Sigmoid colon (tissue), 4 donors: ENCODE measurements around the gene CFAP57.

Experiments
- CTCF ChIP-seq, 4 experiments: fragments of 450-650 bp in 3 of 4; fragments of 200-600 bp in 1 of 4; IDR thresholded peaks; one replicate each; pipeline ENCODE4 v1.5.1; 2016 to 2019; ENCODE audit warnings: antibody characterized with exemption in 4 of 4, mild to moderate bottlenecking in 3 of 4, moderate library complexity in 2 of 4
- POLR2A ChIP-seq, 2 donors: fragments of 450-650 bp; IDR thresholded peaks; one replicate each; pipeline ENCODE4 v1.6.1; 2016; ENCODE audit warnings: antibody characterized with exemption in 2 of 2, mild to moderate bottlenecking in 2 of 2, moderate library complexity in 2 of 2
- POLR2AphosphoS5 ChIP-seq, 4 donors: sonication (generic); formaldehyde crosslinking; IDR thresholded peaks; one replicate each; pipeline ENCODE4 v1.6.1; 2017; ENCODE audit warnings: antibody characterized with exemption in 4 of 4

DNA sequence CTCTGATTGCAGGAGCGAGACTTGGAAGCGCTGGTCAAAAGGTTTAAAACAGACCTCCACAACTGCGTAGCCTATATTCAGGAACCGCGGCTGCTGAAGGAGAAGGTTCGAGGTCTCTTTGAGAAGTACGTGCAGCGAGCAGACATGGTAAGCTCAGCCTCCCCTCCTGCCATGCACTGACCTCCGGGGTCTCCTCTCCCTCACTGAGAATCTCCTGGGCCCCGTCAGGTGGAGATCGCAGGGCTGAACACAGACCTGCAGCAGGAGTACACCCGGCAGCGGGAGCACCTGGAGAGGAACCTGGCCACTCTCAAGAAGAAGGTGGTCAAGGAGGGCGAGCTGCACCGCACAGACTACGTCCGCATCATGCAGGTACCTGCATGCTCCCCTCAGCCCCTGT lies 62.1 kb downstream of the CFAP57 start:
- TF ChIP-seq CTCF (IDR thresholded peaks at IDR 0.05) (no peak), POLR2AphosphoS5 (IDR thresholded peaks at IDR 0.05) (no peak), POLR2A (IDR thresholded peaks at IDR 0.05) (no peak)
